ENCODE measurements around the gene CRYBG3.

The CRYBG3 gene

DNA sequence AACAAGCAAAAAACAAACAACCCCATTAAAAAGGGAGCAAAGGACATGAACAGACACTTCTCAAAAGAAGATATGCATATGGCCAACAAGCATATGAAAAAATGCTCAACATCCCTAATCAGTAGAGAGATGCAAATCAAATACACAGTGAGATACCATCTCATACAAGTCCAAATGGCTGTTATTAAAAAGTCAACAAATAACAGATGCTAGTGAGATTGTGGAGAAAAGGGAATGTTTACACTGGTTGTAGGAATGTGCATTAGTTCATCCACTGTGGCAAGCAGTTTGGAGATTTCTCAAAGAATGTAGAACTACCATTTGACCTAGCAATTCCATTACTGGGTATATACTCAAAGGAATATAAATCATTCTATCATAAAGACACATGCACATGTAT lies 105.9 kb downstream of the CRYBG3 start:
- DNase-seq: no peak
- H3K4me1 ChIP-seq: no peaks in the 10 kb centered on the region
- no peaks in the 10 kb centered on the region for H3K9me3 ChIP-seq
- intact Hi-C loops (cut with DNase I; ENCODE audit: low total_unique reads): no loop called here
- H3K27ac ChIP-seq: no peak overlapping the region
- TF ChIP-seq, protein P1, sequence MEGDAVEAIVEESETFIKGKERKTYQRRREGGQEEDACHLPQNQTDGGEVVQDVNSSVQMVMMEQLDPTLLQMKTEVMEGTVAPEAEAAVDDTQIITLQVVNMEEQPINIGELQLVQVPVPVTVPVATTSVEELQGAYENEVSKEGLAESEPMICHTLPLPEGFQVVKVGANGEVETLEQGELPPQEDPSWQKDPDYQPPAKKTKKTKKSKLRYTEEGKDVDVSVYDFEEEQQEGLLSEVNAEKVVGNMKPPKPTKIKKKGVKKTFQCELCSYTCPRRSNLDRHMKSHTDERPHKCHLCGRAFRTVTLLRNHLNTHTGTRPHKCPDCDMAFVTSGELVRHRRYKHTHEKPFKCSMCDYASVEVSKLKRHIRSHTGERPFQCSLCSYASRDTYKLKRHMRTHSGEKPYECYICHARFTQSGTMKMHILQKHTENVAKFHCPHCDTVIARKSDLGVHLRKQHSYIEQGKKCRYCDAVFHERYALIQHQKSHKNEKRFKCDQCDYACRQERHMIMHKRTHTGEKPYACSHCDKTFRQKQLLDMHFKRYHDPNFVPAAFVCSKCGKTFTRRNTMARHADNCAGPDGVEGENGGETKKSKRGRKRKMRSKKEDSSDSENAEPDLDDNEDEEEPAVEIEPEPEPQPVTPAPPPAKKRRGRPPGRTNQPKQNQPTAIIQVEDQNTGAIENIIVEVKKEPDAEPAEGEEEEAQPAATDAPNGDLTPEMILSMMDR (IDR thresholded peaks at IDR 0.05): no peak
- H3K4me3 ChIP-seq: no peak overlapping the region
- peaks cover 29 to 36% (median 35%) of the 10 kb centered on the region in 3 donors for H3K36me3 ChIP-seq
- H3K27me3 ChIP-seq: no peaks in the 10 kb centered on the region

DNA sequence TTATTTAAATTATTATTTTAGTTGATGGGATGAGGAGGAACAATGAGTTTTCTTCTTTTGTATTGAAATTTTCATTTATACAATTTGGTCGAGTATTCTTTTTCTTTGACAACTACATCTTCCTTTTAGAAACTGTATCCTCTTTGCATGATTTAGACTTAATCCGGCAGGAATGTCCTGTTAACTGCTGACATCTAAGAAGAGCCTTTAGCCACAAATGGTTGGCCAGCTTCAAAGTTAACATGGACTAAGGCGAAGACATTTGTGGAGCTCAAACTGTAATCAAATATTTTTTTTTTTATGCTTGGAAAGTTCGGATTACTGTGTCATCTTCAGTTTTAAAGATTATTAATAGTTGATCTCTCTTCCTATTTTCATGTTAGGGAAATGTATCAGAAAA lies 107.2 kb downstream of the CRYBG3 start:
- H3K9me3 ChIP-seq: no peaks in the 10 kb centered on the region
- H3K4me3 ChIP-seq: no peak overlapping the region
- intact Hi-C loops (cut with DNase I; ENCODE audit: low total_unique reads): no loop called here
- peaks cover 39 to 49% (median 40%) of the 10 kb centered on the region in 3 donors for H3K36me3 ChIP-seq
- no peak for DNase-seq
- no peaks in the 10 kb centered on the region for H3K27me3 ChIP-seq
- H3K4me1 ChIP-seq: no peaks in the 10 kb centered on the region
- TF ChIP-seq, protein P1 (IDR thresholded peaks at IDR 0.05): no peak
- no peak overlapping the region for H3K27ac ChIP-seq

DNA sequence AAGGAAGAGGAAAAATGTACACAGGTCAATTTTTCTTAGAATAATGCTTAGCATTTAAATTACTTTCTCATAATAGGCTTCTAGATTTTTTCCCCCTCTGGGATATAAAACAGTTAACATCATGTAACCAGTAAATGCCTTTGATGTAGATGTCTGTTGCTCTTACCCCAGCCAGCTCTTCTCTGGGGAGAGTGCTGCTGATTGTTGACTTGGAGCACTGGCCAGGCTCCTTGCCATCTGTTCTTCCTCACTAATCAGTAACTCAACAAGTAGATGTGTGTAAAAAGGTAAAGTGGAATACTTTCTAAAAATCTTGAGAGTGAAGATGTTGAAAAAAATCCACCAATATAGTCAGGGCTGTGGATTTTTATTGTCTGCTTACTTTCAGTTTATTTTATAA lies 108.2 kb downstream of the CRYBG3 start:
- DNase-seq: no peak
- TF ChIP-seq, protein P1 (IDR thresholded peaks at IDR 0.05): no peak
- Histone ChIP-seq H3K4me1 (no peaks in the 10 kb centered on the region), H3K4me3 (no peak overlapping the region), H3K9me3 (no peaks in the 10 kb centered on the region), H3K36me3 (peaks cover 36 to 52% (median 41%) of the 10 kb centered on the region in 3 donors), H3K27me3 (no peaks in the 10 kb centered on the region), H3K27ac (no peak overlapping the region)
- intact Hi-C loops (cut with DNase I; ENCODE audit: low total_unique reads): no loop called here

DNA sequence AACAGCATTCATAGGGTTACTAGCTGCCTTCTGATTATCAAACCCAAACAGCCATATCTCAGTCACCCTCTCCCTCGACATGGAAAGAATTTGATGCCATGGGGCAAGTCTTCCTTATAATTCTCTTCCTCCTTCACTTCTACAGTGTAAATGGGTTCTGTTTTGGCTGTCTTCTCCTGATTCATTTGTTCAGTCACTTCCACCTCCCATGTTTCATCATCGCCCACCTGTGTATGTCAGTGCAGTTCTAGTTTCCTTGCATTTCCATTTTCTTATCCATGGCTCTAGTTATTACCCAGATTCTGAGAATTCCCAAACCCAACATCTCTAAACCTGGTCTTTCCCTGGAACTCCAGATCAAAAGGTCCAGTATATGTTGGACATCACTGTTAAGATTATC lies 109.4 kb downstream of the CRYBG3 start:
- H3K4me3 ChIP-seq: no peak overlapping the region
- no peaks in the 10 kb centered on the region for H3K4me1 ChIP-seq
- no peak overlapping the region for H3K27ac ChIP-seq
- TF ChIP-seq, protein P1 (IDR thresholded peaks at IDR 0.05): no peak
- no peaks in the 10 kb centered on the region for H3K9me3 ChIP-seq
- intact Hi-C loops (cut with DNase I; ENCODE audit: low total_unique reads): no loop called here
- DNase-seq: no peak
- H3K36me3 ChIP-seq: peaks cover 39 to 62% (median 43%) of the 10 kb centered on the region in 3 donors
- H3K27me3 ChIP-seq: no peaks in the 10 kb centered on the region

DNA sequence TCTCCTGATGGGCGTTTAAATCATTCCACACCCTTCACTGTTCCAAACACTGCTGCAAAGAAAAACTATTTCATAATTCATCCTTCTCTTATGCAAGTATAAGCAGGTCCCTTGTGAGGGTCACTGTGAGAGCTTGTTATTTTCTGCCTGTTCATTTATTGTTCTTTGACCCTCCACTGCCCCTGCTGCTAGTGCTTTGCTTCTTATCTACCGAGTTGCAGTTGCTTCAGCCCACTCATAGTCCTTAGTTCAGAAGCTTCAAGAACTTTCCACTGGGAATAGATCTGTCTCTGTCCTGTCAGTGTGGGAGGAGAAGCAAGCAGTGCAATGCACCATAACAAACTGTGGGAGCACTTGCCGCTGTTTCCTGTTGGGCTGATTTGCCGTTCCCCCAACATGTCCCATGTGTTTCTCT lies 110.6 kb downstream of the CRYBG3 start:
- TF ChIP-seq, protein P1 (IDR thresholded peaks at IDR 0.05): no peak
- intact Hi-C loops (cut with DNase I; ENCODE audit: low total_unique reads): no loop called here
- H3K4me3 ChIP-seq: no peak overlapping the region
- H3K27ac ChIP-seq: no peak overlapping the region
- peaks cover 32 to 64% (median 34%) of the 10 kb centered on the region in 3 donors for H3K36me3 ChIP-seq
- H3K9me3 ChIP-seq: no peaks in the 10 kb centered on the region
- H3K4me1 ChIP-seq: no peaks in the 10 kb centered on the region
- DNase-seq: no peak
- no peaks in the 10 kb centered on the region for H3K27me3 ChIP-seq
